VCaP (cell line): ENCODE data around the gene SNX18.

Experiments used
- H3K27ac ChIP-seq: fragments of 450-650 bp; 2 replicates; pipeline ENCODE4 v1.5.1; 2017
- CTCF ChIP-seq: fragments of 450-650 bp; conservative IDR thresholded peaks from 2 replicates; pipeline ENCODE4 v1.5.1; 2017; ENCODE audit warnings: mild to moderate bottlenecking, moderate library complexity

The SNX18 gene

GRCh38 chr5:54520438-54520846 is 2.9 kb downstream of the SNX18 start:
- TF ChIP-seq CTCF: no peak
- H3K27ac ChIP-seq: no peak overlapping the region

- no peak for TF ChIP-seq CTCF
- no peak overlapping the region for H3K27ac ChIP-seq
Measured at GRCh38 chr5:54520940-54521339, 3.4 kb downstream of the SNX18 start.

GRCh38 chr5:54521856-54522479 is 4.4 kb downstream of the SNX18 start:
- no peak overlapping the region for H3K27ac ChIP-seq
- TF ChIP-seq CTCF: no peak

GRCh38 chr5:54523534-54523933 is 6.0 kb downstream of the SNX18 start:
- no peak for TF ChIP-seq CTCF
- H3K27ac ChIP-seq: no peak overlapping the region

GRCh38 chr5:54524082-54524481 is 6.5 kb downstream of the SNX18 start:
- H3K27ac ChIP-seq: no peak overlapping the region

GRCh38 chr5:54524704-54525103 is 7.1 kb downstream of the SNX18 start:
- no peak overlapping the region for H3K27ac ChIP-seq
- no peak for TF ChIP-seq CTCF

More at GRCh38 chr5:54524082-54524481, 6.5 kb downstream of the SNX18 start:
- no peak for TF ChIP-seq CTCF

GRCh38 chr5:54525261-54525660 is 7.7 kb downstream of the SNX18 start:
- TF ChIP-seq CTCF: no peak
- no peak overlapping the region for H3K27ac ChIP-seq

- TF ChIP-seq CTCF: no peak
- no peak overlapping the region for H3K27ac ChIP-seq
Measured at GRCh38 chr5:54525692-54526091, 8.1 kb downstream of the SNX18 start.
